Subcutaneous adipose tissue (tissue), 4 donors: ENCODE measurements around the gene MEGF10. TPM values are rescaled to one million over a fixed set of nuclear protein-coding genes. Genes with fewer than 3 reads are reported as not detected.

Experiments
- CTCF ChIP-seq: fragments of 450-650 bp; IDR thresholded peaks from one replicate; pipeline ENCODE4 v1.5.1; 2016; ENCODE audit warnings: low read depth, mild to moderate bottlenecking, control low read depth, antibody characterized with exemption, moderate library complexity
- total RNA-seq, 4 donors: library from RNA; depleted of rRNA; stranded (reverse); fragments of >200 nt; gene quantifications; one replicate each; pipeline ENCODE4 v1.1.0, GENCODE V29; 2016

Gene MEGF10
- total RNA-seq, 4 donors from 2014 or later, result 0.16 to 1.7 (median 0.78) TPM

- no peak for TF ChIP-seq CTCF
Measured at GRCh38 chr5:127311781-127312525, 21.4 kb downstream of the MEGF10 start.

GRCh38 chr5:127313379-127313778 is 22.8 kb downstream of the MEGF10 start:
- TF ChIP-seq CTCF, result no peak

- no peak for TF ChIP-seq CTCF
Measured at GRCh38 chr5:127313847-127314473, 23.4 kb downstream of the MEGF10 start.

GRCh38 chr5:127316011-127316410 is 25.4 kb downstream of the MEGF10 start:
- TF ChIP-seq CTCF, result no peak

GRCh38 chr5:127320032-127320965 is 29.7 kb downstream of the MEGF10 start:
- TF ChIP-seq CTCF, result no peak

- no peak for TF ChIP-seq CTCF
Measured at GRCh38 chr5:127321465-127321864, 30.9 kb downstream of the MEGF10 start.

GRCh38 chr5:127322403-127322802 is 31.8 kb downstream of the MEGF10 start:
- no peak for TF ChIP-seq CTCF
